Fibroblast of lung (primary cell): ENCODE data around the gene TPPP3. TPM values are rescaled to one million over a fixed set of nuclear protein-coding genes. Genes with fewer than 3 reads are reported as not detected.
"Not testable (repeated sequence)": the region's sequence is repeated elsewhere in the genome, so short reads cannot be mapped to it uniquely, and the experiment has no call there.

Experiments
- DNase-seq, 2 donors: peaks; one replicate each; pipeline versions ENCODE4 v3.0.0 to v3.0.0-alpha.2; 2010; ENCODE audit warnings: low read depth in 2 of 2
- H2AFZ ChIP-seq: 2 replicates; pipeline ENCODE4 v1.5.1; 2012; ENCODE audit warnings: low read length, control low read depth, inconsistent platforms
- H3K27ac ChIP-seq: 2 replicates; pipeline ENCODE4 v1.5.1; 2011; ENCODE audit warnings: low read length, control low read depth; ENCODE audit not compliant: insufficient read depth
- H3K27me3 ChIP-seq: 2 replicates; pipeline ENCODE4 v1.5.1; 2011; ENCODE audit warnings: mild to moderate bottlenecking, low read length; ENCODE audit not compliant: control insufficient read depth, insufficient read depth
- H3K36me3 ChIP-seq: 2 replicates; pipeline ENCODE4 v1.5.1; 2011; ENCODE audit warnings: low read length; ENCODE audit not compliant: control insufficient read depth, insufficient read depth
- H3K4me1 ChIP-seq: 2 replicates; pipeline ENCODE4 v1.5.1; 2011; ENCODE audit warnings: low read length; ENCODE audit not compliant: control insufficient read depth, insufficient read depth; ENCODE audit errors: extremely low read depth
- H3K4me2 ChIP-seq: 2 replicates; pipeline ENCODE4 v1.5.1; 2011; ENCODE audit warnings: low read length, control low read depth; ENCODE audit not compliant: insufficient read depth; ENCODE audit errors: extremely low read depth
- H3K4me3 ChIP-seq, 4 experiments: fragments of 200-600 bp in 1 of 4; sonication (generic) in 1 of 4; replicated peaks in 1 of 4; 2 replicates each; pipeline ENCODE4 v1.5.1; 2011 to 2016; ENCODE audit warnings: low read length in 4 of 4, low read depth in 3 of 4, mild to moderate bottlenecking in 3 of 4, control low read depth in 2 of 4, inconsistent platforms in 1 of 4, mixed read lengths in 1 of 4; ENCODE audit not compliant: insufficient read depth in 1 of 4; ENCODE audit errors: control extremely low read depth in 1 of 4
- H3K79me2 ChIP-seq: 2 replicates; pipeline ENCODE4 v1.5.1; 2012; ENCODE audit warnings: mild to moderate bottlenecking, low read length, inconsistent platforms; ENCODE audit not compliant: control insufficient read depth, insufficient read depth
- H3K9ac ChIP-seq: 2 replicates; pipeline ENCODE4 v1.5.1; 2011; ENCODE audit warnings: mild to moderate bottlenecking, low read length, control low read depth; ENCODE audit not compliant: insufficient read depth
- H3K9me3 ChIP-seq: 2 replicates; pipeline ENCODE4 v1.5.1; 2012; ENCODE audit warnings: low read depth, low read length; ENCODE audit not compliant: control insufficient read depth, insufficient read depth
- H4K20me1 ChIP-seq: 2 replicates; pipeline ENCODE4 v1.5.1; 2011; ENCODE audit warnings: low read length; ENCODE audit not compliant: control insufficient read depth, insufficient read depth; ENCODE audit errors: extremely low read depth
- CTCF ChIP-seq, 2 donors: IDR thresholded peaks in 1 of 2; conservative IDR thresholded peaks in 1 of 2; 1 replicate in 1 of 2; 2 replicates in 1 of 2; pipeline ENCODE4 v1.5.1; 2011 to 2012; ENCODE audit warnings: low read length in 2 of 2, control low read depth in 1 of 2, inconsistent platforms in 1 of 2, low read depth in 1 of 2, mild to moderate bottlenecking in 1 of 2
- EZH2 ChIP-seq: IDR thresholded peaks from 2 replicates; pipeline ENCODE4 v1.5.1; 2012; ENCODE audit warnings: low read length, control low read depth, mild to moderate bottlenecking; ENCODE audit errors: missing control alignments
- polyA plus RNA-seq, 2 donors: library from polyadenylated mRNA; depleted of rRNA in 1 of 2; stranded (reverse) in 1 of 2; unstranded in 1 of 2; fragments of >200 nt; gene quantifications; 2 replicates each; pipeline ENCODE4 v1.2.1, GENCODE V29; 2011 to 2012; ENCODE audit warnings: missing spikeins in 1 of 2
- total RNA-seq: library from RNA; depleted of rRNA; stranded (reverse); fragments of >200 nt; gene quantifications from 2 replicates; pipeline ENCODE4 v1.2.1, GENCODE V29; 2014

The TPPP3 gene
- total and polyA plus RNA-seq, 2 donors (not counting 1 experiment from before 2014, with no cell fraction given) = 2.9 to 3.8 TPM

GRCh38 chr16:67361038-67361437 is 32.3 kb downstream of the TPPP3 start:
- H3K27ac ChIP-seq = no peak overlapping the region
- no peak overlapping the region for H3K4me2 ChIP-seq
- no peaks in the 10 kb centered on the region for H3K36me3 ChIP-seq
- H3K79me2 ChIP-seq = no peaks in the 10 kb centered on the region
- H2AFZ ChIP-seq = no peak overlapping the region
- no peak overlapping the region for H3K4me3 ChIP-seq
- no peak overlapping the region for H3K9ac ChIP-seq
- H4K20me1 ChIP-seq = no peaks in the 10 kb centered on the region
- no peaks in the 10 kb centered on the region for H3K4me1 ChIP-seq
- DNase-seq = no peak
- H3K27me3 ChIP-seq = peaks cover 8% of the 10 kb centered on the region
- no peaks in the 10 kb centered on the region for H3K9me3 ChIP-seq
- no peak for TF ChIP-seq EZH2
- no peak for TF ChIP-seq CTCF (conservative IDR thresholded peaks at IDR 0.05 in 1 of 2, IDR thresholded peaks at IDR 0.05 in 1 of 2; ENCODE audit: low read depth in 1 of 2, low read length in 2 of 2)

- H4K20me1 ChIP-seq, H3K4me3 ChIP-seq, H3K36me3 ChIP-seq, H3K4me1 ChIP-seq, DNase-seq, H3K27ac ChIP-seq, H3K79me2 ChIP-seq, H3K27me3 ChIP-seq, H3K9ac ChIP-seq, H3K4me2 ChIP-seq, H2AFZ ChIP-seq, H3K9me3 ChIP-seq: not testable (repeated sequence)
Measured at GRCh38 chr16:67359540-67360269, 33.6 kb downstream of the TPPP3 start.

GRCh38 chr16:67357561-67357960 is 35.7 kb downstream of the TPPP3 start:
- Histone ChIP-seq H3K27ac (no peak overlapping the region), H3K4me1 (no peaks in the 10 kb centered on the region), H4K20me1 (no peaks in the 10 kb centered on the region), H3K9ac (no peak overlapping the region), H3K4me3 (no peak overlapping the region), H3K79me2 (no peaks in the 10 kb centered on the region), H3K27me3 (peaks cover 5% of the 10 kb centered on the region), H2AFZ (no peak overlapping the region), H3K9me3 (no peaks in the 10 kb centered on the region), H3K4me2 (no peak overlapping the region), H3K36me3 (no peaks in the 10 kb centered on the region)
- TF ChIP-seq CTCF (conservative IDR thresholded peaks at IDR 0.05 in 1 of 2, IDR thresholded peaks at IDR 0.05 in 1 of 2; ENCODE audit: low read depth in 1 of 2, low read length in 2 of 2) = no peak
- no peak for TF ChIP-seq EZH2
- no peak for DNase-seq
